ENCODE results near the gene MCTP1. TPM values are rescaled to one million over a fixed set of nuclear protein-coding genes. Genes with fewer than 3 reads are reported as not detected.

The MCTP1 gene
- total RNA-seq, 4 donors from 2014 or later, result 44.7 to 88.7 (median 74.3) TPM

DNA sequence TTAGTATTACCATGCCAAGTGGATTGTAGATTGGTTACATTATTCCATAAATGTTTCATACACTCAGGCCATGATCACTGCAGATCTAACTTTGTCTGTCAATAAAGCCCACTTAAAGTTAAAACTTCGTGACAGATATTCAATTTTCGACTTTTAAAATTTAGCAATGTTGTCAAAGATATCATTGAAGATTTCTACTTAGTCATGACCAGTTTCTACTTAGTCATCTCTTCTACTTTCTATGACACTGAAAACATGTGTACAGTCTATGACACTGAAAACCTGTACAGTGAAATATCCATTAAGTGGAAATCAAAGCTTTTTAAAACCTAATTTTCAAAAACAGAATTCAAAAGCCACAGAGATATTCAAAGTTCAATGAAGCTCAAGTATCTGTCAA is 258.2 kb downstream of the MCTP1 start:
- TF ChIP-seq, protein P1, sequence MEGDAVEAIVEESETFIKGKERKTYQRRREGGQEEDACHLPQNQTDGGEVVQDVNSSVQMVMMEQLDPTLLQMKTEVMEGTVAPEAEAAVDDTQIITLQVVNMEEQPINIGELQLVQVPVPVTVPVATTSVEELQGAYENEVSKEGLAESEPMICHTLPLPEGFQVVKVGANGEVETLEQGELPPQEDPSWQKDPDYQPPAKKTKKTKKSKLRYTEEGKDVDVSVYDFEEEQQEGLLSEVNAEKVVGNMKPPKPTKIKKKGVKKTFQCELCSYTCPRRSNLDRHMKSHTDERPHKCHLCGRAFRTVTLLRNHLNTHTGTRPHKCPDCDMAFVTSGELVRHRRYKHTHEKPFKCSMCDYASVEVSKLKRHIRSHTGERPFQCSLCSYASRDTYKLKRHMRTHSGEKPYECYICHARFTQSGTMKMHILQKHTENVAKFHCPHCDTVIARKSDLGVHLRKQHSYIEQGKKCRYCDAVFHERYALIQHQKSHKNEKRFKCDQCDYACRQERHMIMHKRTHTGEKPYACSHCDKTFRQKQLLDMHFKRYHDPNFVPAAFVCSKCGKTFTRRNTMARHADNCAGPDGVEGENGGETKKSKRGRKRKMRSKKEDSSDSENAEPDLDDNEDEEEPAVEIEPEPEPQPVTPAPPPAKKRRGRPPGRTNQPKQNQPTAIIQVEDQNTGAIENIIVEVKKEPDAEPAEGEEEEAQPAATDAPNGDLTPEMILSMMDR (IDR thresholded peaks at IDR 0.05; ENCODE audit: low read depth), result no peak

DNA sequence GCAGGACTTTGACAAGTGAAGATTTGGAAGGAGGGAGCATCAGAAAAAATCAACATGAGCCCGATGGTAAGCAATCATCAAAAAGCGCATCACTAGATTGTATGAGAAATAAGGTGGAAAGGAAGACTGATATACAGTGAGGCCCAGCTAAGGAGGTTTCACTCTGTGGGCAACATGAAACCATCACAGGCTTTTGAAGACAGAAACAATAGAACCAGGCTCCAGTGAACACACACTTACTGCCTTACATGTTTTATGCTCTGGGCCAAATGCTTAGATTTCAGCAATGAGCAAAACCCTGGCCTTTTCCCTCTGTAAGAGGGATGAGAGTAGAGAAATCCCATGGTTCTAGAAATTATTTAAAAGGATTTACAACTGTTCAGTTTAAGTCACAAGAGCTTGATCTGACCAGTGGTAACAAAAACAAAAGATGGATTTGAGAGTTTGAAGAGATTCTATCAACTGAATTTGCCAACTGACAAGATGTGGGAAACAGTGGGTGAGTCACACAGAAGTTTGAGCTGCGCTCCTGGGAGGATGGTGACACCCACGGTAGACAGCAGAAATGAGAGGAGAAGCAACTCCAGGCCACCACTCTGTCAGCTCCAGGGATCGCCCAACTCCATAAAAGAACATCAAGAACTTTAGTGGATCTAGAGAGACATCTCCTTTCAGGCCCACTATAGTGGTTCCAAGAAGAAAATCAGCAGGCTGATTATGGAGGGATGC is 261.8 kb downstream of the MCTP1 start:
- TF ChIP-seq, protein P1 (IDR thresholded peaks at IDR 0.05; ENCODE audit: low read depth), result no peak

DNA sequence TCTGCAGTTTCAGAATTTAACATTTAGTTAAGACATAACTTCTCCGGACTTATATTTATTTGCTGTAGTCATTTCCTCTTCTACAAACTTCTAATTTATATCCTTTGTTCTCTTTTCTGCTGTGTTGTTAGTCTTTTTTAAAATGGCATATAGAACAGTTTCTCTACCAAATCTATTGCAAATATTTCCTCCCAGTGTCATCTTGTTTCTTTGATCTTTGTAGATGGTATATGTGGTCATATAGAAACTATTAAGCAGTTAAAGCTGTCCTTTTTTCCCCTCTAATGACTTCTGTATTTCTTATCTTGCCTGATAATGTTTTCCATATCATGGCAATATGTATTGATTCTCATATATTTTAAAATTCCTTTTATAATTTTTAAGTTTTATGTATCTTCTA is 264.5 kb downstream of the MCTP1 start:
- TF ChIP-seq, protein P1 (IDR thresholded peaks at IDR 0.05; ENCODE audit: low read depth), result no peak

DNA sequence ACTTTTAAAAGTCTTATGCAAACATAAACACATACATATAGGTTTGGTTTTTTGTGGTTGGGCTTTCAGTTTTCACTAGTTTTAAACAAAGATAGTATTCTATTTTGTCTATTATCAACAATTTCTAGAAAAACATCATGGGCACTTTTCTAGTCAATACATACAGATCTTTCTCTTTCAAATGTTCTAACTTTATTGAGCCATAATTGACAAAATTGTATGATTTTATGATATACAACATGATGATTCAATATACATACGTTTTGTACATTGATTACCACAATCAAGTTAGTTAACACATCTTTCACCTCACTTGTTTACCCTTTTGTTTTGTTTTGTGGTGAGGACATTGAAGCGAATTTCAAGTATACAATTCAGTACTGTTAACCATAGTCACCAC is 265.9 kb downstream of the MCTP1 start:
- TF ChIP-seq, protein P1 (IDR thresholded peaks at IDR 0.05; ENCODE audit: low read depth), result no peak

DNA sequence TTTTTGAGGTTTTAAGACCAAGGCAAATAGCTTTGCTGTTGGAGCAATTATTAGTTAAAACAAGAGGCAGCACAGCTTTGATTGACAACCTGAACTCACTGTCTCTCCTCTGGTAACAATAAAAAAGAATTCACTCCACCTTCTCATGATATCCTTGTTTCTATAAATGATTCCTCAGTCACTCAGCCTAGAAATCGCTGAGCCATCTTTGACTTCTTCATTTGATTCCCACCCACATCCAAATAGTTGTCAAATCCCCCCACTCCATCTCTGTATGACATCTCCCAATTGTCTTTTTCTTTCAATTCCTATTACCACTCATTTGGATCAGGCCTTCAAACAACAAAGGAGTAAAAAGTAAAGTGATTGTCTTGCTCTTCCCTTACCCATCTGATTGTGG is 266.4 kb downstream of the MCTP1 start:
- TF ChIP-seq, protein P1 (IDR thresholded peaks at IDR 0.05; ENCODE audit: low read depth), result no peak

DNA sequence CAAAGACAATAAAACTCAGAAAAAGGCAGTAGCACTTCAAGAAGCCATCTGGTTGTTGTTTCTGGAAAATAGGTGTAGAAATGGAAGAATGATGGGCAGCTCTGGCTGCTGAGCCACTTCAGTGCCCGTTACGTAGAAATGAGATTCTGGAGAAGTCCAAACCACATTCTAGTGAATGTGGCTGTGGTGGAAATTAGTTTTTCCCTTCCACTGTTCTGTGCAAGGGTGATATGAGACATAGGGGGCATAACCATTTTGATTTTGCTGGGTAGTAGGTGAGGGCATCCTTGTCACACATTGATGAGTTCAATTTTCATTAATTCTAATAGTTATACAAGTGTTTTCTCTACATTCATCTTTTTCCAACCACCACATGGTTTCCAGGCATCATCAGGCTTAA is 275.1 kb downstream of the MCTP1 start:
- TF ChIP-seq, protein P1 (IDR thresholded peaks at IDR 0.05; ENCODE audit: low read depth), result no peak

DNA sequence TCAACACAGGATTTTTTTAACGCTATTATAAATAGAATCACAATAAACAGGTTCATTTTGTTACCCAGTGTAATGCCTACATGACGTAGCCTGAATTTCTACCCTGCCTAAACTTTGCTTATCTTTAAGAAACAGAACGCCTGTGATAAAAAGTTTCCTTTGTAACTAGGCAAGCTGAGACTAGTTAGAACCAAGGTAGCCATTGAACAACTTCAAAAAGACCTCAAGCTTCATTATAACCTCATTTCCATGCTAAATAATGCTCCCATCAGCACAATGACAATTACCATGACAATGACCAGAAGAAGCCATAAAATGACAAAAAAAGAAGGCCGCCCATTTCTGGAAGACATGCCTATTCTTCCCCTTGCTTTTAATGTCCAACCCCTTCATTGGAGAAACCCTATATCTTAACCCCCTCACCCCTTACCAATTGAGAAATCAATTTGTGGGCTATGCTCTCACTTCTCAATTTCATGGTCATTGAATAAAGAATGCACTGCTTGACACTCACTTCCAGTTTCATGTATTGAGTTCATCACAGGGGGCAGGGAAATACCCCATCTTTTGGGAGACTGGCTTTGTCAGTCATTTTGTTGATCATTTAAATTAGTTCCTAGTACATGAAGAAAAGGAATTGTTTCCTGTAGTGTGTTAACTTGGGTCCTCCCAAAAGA is 276.8 kb downstream of the MCTP1 start:
- TF ChIP-seq, protein P1 (IDR thresholded peaks at IDR 0.05; ENCODE audit: low read depth), result no peak
